Measurements from ENCODE around the gene HOXA6. TPM values are rescaled to one million over a fixed set of nuclear protein-coding genes. Genes with fewer than 3 reads are reported as not detected.

The HOXA6 gene
- total RNA-seq, 1 experiment from 2014 or later: 3.3 TPM

DNA sequence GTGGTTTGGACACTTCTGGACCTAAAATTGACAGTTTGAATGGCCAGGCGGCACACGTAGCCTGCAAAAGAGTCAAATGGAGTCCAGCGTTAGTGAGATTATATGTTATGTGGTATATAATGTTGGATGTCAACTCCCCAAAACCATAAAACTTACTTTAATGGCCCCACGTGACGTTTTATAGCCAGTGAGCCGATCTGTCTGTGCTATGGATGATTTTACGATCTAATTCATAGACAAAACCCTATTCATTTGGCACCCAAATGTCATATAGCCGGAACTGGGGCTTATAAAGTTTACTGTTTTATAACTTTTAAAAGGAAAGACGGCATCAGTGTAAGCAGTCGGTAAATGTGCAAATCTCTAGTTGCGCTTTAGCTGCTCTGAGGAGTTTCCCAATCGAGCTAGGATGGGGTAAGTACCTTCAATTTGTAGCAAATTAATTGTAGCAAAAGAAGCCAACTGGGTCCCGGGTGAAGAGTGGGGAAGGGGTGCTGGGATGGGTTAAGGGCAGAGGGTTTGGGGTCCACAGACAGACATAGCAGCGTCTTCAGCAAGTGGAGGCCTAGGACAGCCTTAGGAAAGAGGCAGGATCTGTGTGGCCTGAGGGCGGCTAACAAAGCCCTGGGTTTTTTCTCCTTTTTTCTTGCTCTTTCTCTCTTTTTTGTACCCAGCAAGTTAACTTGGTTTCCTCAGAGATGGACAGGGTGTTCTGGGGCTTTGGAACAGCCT, 7.3 kb downstream of the HOXA6 start:
- H3K4me1 ChIP-seq (ENCODE audit: control insufficient read depth, insufficient read depth, low read length): peaks cover 42% of the 10 kb centered on the region
- in situ Hi-C loops (cut with HindIII; ENCODE audit: low pct_unique_long_range_greater_than_20kb, low sequenced_read_pairs) (loop anchor here (5.0 kb wide), 1 partner anchor 283 kb away; no protein-coding TSS in a partner anchor), intact Hi-C loops (cut with micrococcal nuclease; ENCODE audit: unreplicated experiment) (no loop called here)
- H3K9me3 ChIP-seq (ENCODE audit: control insufficient read depth, insufficient read depth, low read depth, low read length): no peaks in the 10 kb centered on the region
- ChIA-PET POLR2A (interaction anchor here (0.6 kb wide), 2 partner anchors 284 to 460 kb away, joined by 3 to 5 read pairs; no protein-coding TSS in a partner anchor), CTCF (interaction anchor here (0.7 kb wide), 1 partner anchor 53 kb away, joined by 3 read pairs; no protein-coding TSS in a partner anchor)
- TF ChIP-seq TCF7L2 (IDR thresholded peaks at IDR 0.05; ENCODE audit: low read depth, low read length) (no peak), SIN3A (IDR thresholded peaks at IDR 0.05; ENCODE audit: borderline replicate concordance, insufficient read depth, low read depth, low read length) (no peak), POLR2AphosphoS5 (IDR thresholded peaks at IDR 0.05; ENCODE audit: low read depth, low read length) (no peak)
- TF ChIP-seq, protein P1, sequence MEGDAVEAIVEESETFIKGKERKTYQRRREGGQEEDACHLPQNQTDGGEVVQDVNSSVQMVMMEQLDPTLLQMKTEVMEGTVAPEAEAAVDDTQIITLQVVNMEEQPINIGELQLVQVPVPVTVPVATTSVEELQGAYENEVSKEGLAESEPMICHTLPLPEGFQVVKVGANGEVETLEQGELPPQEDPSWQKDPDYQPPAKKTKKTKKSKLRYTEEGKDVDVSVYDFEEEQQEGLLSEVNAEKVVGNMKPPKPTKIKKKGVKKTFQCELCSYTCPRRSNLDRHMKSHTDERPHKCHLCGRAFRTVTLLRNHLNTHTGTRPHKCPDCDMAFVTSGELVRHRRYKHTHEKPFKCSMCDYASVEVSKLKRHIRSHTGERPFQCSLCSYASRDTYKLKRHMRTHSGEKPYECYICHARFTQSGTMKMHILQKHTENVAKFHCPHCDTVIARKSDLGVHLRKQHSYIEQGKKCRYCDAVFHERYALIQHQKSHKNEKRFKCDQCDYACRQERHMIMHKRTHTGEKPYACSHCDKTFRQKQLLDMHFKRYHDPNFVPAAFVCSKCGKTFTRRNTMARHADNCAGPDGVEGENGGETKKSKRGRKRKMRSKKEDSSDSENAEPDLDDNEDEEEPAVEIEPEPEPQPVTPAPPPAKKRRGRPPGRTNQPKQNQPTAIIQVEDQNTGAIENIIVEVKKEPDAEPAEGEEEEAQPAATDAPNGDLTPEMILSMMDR (IDR thresholded peaks at IDR 0.05): no peak
- TF ChIP-seq, protein P2, sequence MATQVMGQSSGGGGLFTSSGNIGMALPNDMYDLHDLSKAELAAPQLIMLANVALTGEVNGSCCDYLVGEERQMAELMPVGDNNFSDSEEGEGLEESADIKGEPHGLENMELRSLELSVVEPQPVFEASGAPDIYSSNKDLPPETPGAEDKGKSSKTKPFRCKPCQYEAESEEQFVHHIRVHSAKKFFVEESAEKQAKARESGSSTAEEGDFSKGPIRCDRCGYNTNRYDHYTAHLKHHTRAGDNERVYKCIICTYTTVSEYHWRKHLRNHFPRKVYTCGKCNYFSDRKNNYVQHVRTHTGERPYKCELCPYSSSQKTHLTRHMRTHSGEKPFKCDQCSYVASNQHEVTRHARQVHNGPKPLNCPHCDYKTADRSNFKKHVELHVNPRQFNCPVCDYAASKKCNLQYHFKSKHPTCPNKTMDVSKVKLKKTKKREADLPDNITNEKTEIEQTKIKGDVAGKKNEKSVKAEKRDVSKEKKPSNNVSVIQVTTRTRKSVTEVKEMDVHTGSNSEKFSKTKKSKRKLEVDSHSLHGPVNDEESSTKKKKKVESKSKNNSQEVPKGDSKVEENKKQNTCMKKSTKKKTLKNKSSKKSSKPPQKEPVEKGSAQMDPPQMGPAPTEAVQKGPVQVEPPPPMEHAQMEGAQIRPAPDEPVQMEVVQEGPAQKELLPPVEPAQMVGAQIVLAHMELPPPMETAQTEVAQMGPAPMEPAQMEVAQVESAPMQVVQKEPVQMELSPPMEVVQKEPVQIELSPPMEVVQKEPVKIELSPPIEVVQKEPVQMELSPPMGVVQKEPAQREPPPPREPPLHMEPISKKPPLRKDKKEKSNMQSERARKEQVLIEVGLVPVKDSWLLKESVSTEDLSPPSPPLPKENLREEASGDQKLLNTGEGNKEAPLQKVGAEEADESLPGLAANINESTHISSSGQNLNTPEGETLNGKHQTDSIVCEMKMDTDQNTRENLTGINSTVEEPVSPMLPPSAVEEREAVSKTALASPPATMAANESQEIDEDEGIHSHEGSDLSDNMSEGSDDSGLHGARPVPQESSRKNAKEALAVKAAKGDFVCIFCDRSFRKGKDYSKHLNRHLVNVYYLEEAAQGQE (IDR thresholded peaks at IDR 0.05; ENCODE audit: insufficient read depth in 1 of 2, low read depth in 2 of 2, low read length in 1 of 2): no peak
- H3K27ac ChIP-seq (ENCODE audit: low read length): peak overlapping the region; percentile 51; the same call in 1 of the 2 replicates
- H3K4me3 ChIP-seq (ENCODE audit: low read depth in 2 of 2, low read length in 2 of 2): no peak overlapping the region
- ATAC-seq: no peak
- H3K27me3 ChIP-seq (ENCODE audit: control insufficient read depth, insufficient read depth, low read length): no peaks in the 10 kb centered on the region
- H3K36me3 ChIP-seq (ENCODE audit: control insufficient read depth, insufficient read depth, low read length): no peaks in the 10 kb centered on the region
- no TSS peak for BruUV-seq (replicated peaks)
- no peak for DNase-seq (ENCODE audit: low read depth, low spot score)

DNA sequence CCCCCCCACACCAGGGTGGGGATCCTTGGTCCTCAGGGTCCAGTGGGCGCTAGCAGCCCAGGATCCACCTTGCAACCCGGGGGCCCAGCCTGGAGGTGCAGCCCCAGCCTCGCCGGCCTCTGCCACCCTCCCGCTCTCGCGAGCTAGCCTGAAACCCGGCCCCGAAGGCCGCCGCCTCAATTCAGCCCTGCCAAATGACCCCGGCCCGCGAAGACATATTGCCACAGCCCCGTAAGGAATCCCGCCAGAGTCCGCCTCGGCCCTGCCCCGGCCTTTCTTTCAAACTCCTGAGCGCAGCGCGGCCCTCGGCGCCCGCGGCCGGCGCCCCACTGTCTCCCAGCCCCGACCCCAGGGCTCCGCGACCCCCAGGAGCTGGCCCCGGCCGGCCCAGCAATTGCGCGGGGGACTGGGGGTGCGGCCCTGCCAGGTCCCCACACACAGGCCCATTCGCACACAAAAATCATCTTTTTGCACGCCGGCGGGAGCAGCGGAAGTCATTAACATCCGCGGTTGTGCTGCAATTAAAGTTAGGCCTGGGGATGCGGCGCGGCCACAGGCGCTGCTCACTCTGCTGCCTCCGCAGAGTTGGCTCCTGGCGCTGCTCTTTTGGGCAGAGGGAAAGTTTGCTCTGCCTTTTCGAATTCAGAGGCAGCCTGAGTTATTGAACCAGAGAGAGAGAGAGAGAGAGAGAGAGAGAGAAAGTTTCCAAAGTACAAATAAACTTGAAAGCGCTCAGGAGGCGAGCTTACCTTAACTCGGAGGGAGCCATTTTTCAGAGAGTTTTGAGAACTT, 8.0 kb downstream of the HOXA6 start:
- DNase-seq (ENCODE audit: low read depth, low spot score): no peak
- TF ChIP-seq TCF7L2 (IDR thresholded peaks at IDR 0.05; ENCODE audit: low read depth, low read length): no peak
- TF ChIP-seq, protein P1 (IDR thresholded peaks at IDR 0.05): no peak
- TF ChIP-seq SIN3A (IDR thresholded peaks at IDR 0.05; ENCODE audit: borderline replicate concordance, insufficient read depth, low read depth, low read length): no peak
- TF ChIP-seq, protein P2 (IDR thresholded peaks at IDR 0.05; ENCODE audit: insufficient read depth in 1 of 2, low read depth in 2 of 2, low read length in 1 of 2): no peak
- no peak for TF ChIP-seq POLR2AphosphoS5 (IDR thresholded peaks at IDR 0.05; ENCODE audit: low read depth, low read length)
- H3K9me3 ChIP-seq (ENCODE audit: control insufficient read depth, insufficient read depth, low read depth, low read length): no peaks in the 10 kb centered on the region
- H3K4me3 ChIP-seq (ENCODE audit: low read depth in 2 of 2, low read length in 2 of 2): no peak overlapping the region
- ChIA-PET POLR2A (interaction anchor here (0.6 kb wide), 1 partner anchor 284 kb away, joined by 5 read pairs; no protein-coding TSS in a partner anchor), CTCF (interaction anchor here (0.7 kb wide), 1 partner anchor 53 kb away, joined by 3 read pairs; no protein-coding TSS in a partner anchor)
- peaks cover 50% of the 10 kb centered on the region for H3K4me1 ChIP-seq (ENCODE audit: control insufficient read depth, insufficient read depth, low read length)
- no peaks in the 10 kb centered on the region for H3K27me3 ChIP-seq (ENCODE audit: control insufficient read depth, insufficient read depth, low read length)
- no peak for ATAC-seq
- intact Hi-C loops (cut with micrococcal nuclease; ENCODE audit: unreplicated experiment): no loop called here
- no peaks in the 10 kb centered on the region for H3K36me3 ChIP-seq (ENCODE audit: control insufficient read depth, insufficient read depth, low read length)
- BruUV-seq (replicated peaks): no TSS peak
- in situ Hi-C loops (cut with HindIII; ENCODE audit: low pct_unique_long_range_greater_than_20kb, low sequenced_read_pairs): loop anchor here (5.0 kb wide), 1 partner anchor 282 kb away; no protein-coding TSS in a partner anchor
- no peak overlapping the region for H3K27ac ChIP-seq (ENCODE audit: low read length)

Measured in Panc1 (cell line).